Kasumi-1 (cell line): Measurements from ENCODE around the gene LPAR2.
"Not testable (repeated sequence)": the region's sequence is repeated elsewhere in the genome, so short reads cannot be mapped to it uniquely, and the experiment has no call there.

ENCODE experiments used
- DNase-seq, 2 experiments: peaks; one replicate each; lab custom pipeline; 2025; lab: John Stamatoyannopoulos, UW

The LPAR2 gene

DNA sequence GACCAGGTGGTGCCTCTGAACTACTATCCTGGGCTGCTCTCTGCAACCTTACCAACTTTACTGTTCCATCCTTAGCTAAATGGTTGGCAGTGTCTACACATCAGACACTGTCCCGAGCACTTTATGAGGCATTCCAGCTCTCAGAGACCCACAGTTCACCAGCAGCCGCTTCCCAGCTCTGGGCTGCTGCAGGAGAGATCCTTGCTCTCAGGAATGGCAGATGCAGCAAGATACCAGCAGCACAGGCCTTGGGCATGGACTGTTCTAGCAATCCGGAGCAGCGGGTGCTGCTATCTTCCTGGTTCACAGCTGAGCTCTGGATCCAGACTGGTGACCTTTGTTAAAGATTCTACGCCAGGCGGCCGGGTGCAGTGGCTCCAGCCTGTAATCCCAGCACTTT is 3.3 kb upstream of the LPAR2 start:
- DNase-seq: no peak

DNA sequence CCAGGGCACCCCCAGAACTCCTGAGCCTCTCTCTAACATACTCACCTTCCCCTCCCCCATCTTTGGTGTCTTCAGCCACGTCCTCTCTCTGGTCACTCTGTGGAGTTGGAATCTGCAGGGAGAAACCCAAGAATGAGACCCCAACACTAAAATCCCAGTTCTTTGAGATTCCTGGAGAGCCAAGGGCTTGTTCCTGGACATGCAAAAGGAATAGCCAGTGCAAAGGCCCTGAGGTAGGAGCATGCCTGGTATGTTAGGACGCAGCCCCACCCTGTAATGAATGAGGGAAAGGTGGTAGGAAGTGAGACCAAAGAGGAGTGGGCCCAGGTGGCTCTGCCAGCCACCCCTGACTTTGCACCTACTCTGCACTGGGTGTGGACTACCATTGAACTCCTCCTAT is 2.4 kb upstream of the LPAR2 start:
- DNase-seq: no peak

DNA sequence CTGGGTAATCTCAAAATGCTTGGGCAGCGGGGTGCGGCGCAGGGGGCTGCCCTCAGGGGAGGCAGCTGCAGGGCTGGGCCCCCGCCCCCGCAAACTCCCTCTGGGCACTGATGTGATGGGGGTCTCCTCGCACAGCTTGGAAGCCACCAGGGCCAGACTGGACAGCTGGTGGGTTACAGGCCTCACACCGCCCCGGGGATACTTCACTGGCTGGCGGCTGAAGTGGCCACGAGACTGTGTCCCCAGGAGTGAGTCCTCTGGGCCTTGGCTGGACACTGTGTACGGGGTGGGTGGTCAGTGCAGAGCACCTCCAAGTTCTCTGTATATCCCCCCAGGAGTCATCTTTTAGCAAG is 2.0 kb upstream of the LPAR2 start:
- no peak for DNase-seq

DNA sequence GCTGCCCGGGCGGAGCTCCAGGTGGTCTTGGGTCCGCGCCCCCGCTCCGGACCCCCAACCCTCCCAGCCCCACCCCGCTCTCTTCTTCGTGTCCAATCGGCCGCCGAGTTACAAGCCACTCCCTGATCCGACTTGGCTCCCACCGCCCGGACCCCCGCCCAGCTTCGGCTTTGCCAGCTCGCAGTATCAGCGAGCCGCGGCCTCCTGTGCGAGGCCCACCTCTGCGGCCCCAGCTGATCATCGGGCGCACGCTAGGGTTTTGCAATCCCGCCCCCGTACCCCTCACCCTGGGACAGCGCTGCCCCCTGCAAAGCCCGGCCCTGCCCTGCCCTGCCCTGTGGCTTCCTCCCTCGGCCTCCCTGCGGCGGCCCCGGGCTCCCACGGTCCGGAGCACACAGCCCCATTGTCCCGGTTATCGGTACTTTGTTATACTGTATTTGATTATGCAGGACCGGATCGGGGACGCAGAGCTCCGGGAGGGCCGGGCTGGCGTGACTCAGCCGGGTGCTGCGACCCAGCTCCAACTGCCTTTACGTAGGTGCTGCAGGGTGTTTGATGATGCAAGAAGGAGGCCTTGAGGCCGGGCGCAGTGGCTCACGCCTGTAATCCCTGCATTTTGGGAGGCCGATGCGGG is 598 bp upstream of the LPAR2 start:
- no peak for DNase-seq

DNA sequence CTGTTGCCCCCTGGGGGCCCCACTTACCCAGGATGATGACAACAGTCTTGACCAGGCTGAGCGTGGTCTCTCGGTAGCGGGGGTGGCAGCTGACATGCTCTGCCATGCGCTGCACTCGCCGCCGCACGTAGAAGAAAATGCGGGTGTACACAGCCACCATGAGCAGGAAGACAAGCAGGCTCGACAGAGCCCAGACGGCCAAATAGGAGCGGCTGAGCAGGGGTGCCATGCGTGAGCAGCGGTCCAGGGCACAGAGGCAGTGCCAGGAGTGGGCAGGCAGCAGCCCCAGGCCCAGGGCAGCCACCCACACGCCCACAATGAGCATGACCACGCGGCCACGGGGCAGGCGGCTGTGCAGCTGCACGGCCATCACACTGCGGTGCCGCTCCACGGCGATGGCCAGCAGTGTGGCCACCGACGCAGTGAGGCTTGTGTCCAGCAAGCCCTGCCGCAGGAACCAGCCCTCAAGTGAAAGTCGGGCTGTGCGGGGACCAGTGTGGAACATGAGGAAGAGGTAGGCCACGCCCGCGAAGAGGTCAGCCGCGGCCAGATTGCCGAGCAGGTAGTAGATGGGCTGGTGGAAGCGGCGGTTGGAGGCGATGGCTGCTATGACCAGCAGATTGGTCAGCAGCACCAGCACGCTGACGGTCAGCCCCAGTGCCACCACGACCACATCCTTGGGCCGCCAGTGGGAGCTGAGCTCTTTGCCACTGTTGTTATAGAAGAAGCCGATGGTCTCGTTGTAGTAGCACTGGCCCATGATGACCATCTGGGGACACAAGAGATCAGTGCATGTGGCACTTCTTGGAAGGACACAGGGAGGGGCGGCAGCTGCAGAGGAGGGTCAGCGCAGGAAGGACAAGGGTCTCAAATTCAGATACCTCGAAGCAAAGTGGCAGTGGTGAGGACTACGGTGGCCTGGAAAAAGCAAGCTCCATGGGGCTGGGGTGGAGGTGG is 1.2 kb downstream of the LPAR2 start:
- DNase-seq: no peak

DNA sequence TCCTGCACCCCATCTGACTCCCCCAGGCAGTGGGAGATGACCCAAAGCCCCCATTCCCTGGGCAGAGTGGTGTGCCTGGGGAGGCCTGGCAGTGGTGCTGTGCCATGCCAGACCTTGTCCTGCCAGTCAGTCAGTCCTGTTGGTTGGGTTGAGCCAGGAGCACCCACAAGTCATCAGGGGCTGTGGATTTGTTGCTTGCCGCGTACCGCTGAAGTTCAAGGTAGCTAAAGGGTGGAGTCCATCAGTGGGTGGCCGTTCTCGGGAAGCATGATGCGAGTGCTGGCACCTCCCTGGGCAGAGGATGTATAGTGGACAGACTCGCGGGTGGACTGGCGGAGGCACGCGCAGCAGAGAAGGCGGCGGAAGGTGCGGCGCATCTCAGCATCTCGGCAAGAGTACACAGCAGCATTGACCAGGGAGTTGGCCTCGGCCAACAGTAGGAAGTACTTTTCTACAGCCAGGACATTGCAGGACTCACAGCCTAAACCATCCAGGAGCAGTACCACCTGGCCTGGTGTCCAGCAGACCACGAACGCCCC is 3.9 kb downstream of the LPAR2 start:
- DNase-seq: no peak

DNA sequence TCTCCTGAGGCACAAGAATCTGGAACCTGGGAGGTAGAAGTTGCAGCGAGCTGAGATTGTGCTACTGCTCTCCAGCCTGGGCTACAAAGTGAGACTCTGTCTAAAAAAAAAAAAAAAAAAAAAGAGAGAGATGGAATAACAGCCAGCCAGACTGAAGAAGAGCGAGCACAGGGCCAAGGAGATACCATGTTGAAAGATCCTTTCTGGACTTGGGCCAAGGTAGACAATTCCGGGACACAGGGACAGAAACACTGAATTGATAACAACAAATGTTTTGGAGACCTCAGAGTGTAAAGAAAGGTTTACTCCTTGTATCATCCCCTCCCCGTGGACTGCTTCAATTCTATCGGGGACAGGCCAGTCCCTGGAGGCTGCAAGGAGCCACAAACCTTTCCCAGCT is 4.6 kb downstream of the LPAR2 start:
- no peak for DNase-seq

DNA sequence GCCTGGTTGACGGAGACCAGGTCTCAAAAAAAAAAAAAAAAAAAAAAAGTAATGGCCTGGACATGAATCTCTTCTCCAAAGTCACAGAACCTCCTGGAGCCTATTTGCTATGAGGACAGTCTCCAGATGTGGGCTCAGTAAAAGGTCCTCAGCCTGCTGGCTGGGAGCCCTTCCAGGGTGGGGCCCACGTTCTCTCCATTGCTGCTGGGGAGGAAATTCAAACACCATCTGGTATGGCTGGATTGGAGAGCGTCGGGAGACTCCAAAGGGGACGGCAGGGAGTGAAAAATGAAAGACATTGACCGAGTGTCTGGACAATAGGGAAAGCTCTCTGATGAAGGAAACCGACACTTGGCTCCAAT is 8.2 kb downstream of the LPAR2 start:
- DNase-seq: no peak

DNA sequence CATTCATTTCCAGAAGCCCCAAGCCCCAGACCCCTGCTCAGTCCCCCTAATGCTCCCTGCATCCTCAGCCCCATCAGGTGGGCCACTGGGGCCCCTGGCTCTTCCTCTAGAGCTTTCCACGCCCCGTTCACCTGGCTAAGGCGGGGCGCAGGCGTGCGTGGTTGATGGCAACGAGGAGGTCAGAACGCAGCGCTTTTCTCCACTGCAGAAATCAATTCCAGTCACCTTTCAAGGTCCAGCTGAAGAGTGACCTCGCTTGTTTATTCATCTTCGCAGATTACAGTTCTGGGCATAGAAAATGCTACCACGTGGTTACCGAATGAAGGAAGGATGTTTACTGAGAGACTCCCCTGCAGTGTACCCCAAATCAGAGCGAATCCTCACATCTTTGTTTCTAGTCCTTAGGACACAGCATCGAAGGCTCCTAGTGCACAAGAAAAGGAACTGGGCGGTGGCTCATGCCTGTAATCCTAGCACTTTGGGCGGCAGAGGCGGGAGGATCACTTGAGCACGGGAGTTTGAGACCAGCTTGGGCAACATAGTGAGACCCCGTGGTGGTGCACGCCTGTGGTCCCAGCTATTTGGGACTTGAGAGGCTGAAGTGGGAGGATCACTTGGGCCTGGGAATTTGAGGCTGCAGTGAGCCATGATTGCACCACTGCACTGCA is 8.7 kb downstream of the LPAR2 start:
- DNase-seq: no peak

DNA sequence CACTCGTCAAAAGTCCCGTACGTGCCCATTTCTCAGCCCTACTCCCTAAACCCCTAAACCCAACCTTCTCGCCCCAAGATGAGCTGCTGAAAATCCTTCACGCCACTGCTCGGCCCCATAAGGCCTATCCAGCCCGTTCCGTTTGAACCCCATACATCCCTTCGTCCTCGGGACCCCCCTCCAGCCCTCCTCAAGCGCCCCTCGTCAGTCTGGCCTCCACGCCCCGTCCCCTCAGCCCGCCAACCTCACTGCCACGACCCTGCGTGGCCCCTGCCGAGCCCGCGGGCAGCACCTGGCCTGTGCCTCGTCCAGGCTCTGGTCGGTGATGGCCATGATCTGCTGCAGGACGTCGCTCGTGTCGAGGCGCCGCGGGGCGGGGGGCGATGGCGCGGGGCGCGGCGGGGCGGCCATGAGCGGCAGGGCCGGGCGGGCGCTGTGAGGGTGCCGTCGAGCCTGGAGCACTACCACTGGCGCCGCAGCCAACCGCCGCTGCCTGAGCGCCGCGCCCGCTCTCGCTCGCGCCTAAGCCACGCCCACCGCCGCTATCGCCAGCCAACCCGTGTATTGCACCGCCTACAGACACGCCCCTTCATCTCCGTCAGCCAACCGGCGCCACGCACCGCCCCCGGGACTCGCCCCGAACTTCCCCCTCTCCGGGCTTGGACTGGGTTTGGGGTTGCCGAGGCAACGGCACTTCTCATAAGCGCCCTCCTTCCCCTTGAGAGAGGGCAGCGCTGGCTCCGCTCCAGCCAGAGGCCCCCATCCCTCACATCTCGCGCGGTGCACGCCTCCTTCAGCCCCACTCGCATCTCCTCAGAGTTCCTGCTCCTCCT is 9.6 kb downstream of the LPAR2 start, which contains the start of gene PBX4:
Gene PBX4 (minus strand): TSS at position 469 of the 833 bp plus-strand sequence. CDS start 58 bp downstream, at position 411.
- peak; percentile 98 for DNase-seq

DNA sequence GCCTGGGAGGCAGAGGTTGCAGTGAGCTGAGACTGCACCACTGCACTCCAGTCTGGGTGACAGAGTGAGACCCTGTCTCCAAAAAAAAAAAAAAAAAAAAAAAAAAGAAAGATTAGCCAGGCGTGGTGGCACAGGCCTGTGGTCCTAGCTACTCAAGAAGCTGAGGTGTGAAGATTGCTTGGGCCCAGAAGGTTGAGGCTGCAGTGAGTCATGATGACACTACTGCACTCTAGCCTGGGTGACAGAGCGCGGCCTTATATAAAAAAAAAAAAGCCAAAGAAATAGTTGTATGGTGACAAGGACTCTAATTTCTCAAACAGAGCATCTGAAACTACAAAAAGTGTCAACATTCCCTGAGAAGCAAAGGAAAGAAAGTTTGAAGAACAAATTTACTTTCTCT is 12.9 kb downstream of the LPAR2 start:
- no peak for DNase-seq

DNA sequence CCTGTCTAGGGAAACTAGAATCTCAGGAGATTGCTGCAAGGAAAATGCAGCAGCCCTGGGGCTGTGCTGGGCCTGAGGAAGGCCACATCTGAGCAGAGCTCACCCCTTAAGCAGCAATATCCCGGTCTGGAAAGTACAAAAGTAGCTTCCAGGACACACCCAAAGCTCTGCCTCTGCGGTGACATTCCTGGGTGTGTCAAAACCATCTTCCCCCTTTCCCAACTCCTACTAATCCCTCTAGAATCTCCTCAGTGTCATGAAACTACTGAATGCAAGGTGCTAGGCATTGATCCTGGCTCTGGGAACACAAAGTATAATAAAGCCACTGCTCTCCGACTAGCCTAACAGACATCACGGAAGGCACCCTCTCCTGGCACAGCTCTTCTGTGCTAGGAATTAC is 14.5 kb downstream of the LPAR2 start:
- DNase-seq: no peak

DNA sequence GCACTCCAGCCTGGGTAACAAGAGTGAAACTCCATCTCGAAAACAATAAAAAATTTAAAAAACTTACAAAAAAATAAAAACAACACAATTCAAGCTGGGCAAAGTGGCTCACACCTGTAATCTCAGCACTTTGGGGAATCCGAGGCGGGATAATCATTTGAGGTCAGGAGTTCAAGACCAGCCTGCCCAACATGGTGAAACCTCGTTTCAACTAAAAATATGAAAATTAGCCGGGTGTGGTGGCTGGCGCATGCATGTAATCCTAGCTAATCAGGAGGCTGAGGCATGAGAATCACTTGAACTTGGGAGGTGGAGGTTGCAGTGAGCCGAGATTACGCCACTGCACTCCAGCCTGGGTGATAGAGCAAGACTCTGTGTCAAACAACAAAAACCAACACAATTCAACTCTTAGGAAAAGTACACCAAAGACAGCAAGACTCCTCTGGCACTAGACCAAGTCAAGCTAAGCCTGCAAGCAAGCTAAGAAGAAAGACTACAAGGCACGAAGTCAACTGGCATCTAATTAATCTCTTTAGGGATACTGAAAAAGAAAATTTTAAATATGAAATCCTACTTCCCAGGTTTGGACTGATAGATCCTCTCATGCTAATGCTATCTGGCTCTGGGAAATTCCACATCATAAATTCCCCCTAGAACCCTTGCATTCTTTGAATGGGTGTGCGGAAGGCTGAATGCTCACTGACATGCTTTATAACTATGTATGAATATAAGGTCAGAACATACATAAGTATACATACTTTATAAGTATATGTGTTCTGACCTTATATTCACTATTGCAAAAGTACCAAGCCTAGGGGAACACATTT is 17.4 kb downstream of the LPAR2 start:
- no peak for DNase-seq

DNA sequence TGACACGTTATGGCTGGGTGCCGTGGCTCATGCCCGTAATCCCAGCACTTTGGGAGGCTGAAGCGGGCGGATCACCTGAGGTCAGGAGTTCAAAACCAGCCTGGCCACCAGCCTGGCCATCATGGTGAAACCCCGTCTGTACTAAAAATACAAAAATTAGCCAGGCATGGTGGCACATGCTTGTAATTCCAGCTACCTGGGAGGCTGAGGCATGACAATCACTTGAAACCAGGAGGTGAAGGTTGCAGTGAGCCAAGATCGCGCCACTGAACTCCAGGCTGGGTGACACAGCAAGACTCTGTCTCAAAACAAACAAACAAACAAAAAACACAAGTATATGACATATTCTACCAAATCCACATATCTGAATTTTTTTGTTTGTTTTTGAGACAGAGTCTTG is 21.3 kb downstream of the LPAR2 start:
- DNase-seq: not testable (repeated sequence)

DNA sequence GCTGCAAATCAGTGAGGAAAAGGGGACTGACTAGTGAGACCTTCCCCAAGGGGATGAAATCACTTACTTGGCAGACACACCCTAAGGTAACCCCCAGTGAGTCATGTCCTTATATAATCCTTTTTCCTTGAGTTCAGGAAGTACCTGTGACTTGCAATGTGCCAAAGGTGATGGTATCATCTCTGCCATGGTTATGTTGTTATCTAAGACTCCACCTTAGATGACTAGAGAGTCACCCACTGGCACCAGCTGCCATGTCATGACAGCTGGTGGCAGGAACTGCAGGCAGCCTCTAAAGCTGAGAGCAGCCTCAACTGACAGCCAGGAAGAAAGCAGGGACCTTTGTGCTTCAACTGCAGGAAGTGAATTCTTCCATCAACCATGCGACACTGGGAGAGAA is 22.0 kb downstream of the LPAR2 start:
- DNase-seq: no peak

DNA sequence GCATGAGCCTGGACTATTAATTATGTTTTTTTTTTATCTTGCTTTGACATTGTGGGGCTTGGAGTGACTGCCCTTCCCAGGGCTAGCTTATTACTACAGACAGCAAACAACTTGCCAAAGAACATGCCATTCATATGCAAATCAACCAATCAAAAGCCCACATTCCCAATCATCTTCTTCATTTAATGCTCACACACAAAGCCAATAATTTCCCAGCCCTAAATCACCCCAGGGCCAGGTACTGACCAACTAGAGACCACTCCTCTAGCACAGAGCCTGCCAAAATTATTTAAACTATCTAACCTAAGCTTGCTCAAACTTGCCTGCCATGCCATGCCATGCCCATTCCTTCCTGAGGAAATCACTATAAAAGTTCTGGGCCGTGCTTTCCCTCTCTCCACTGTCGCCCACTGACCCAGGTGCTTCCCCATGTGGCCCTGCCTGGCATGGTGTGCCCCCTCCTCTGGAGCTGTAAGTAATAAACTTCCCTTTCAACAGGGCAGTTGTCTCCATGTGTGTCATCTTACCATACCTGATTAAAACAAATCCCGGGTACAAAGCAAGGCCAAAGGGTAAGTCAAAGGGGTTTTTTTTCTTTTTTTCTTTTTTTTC is 25.2 kb downstream of the LPAR2 start:
- DNase-seq: no peak

DNA sequence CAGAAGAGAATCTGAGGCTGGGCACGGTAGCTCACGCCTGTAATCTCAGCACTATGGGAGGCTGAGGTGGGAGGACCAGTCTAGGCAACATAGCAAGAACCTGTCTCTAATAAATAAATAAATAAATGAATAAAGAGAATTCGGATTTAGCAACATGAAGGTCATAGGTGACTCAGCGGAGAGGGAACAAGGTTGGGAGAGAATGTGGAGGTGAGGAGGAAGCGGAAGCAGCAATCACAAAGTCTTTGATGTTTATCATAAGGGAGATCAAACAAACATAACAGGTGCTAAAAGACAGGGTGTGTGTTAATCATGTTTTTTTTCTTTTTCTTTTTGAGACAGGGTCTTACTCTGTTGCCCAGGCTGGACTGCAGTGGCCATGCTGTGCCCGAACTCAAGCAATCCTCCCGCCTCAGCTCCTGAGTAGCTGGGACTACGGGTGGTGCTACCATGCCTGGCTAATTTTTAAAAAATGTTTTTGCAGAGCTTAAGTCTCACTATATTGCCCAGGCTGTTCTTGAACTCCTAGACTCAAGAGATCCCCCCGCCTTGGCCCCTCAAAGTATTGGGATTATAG is 25.8 kb downstream of the LPAR2 start:
- DNase-seq: no peak

DNA sequence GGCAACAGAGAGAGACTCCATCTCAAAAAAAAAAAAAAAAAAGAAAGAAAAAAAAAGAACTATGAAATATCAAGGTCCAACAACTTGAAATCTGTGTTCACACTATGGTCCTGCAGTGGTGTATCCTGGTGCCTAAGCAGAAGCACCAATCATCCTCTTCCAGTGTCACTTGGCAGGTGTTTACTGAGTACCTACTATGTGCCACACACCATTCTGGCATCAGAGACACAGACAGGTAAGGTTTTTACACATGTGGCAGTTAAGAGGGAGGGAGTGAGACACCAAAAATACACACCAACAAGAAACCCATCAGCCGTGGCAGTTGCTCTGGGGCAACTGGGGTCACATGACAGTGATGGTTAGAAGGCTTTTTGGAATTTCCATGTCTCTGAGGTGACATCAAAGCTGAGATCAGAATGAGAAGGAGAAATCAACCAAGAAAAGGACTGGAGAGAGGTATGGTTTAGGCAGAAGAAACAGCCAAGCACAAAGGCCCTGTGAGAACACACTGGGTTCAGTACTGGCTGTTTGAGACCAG is 27.2 kb downstream of the LPAR2 start:
- DNase-seq: no peak

DNA sequence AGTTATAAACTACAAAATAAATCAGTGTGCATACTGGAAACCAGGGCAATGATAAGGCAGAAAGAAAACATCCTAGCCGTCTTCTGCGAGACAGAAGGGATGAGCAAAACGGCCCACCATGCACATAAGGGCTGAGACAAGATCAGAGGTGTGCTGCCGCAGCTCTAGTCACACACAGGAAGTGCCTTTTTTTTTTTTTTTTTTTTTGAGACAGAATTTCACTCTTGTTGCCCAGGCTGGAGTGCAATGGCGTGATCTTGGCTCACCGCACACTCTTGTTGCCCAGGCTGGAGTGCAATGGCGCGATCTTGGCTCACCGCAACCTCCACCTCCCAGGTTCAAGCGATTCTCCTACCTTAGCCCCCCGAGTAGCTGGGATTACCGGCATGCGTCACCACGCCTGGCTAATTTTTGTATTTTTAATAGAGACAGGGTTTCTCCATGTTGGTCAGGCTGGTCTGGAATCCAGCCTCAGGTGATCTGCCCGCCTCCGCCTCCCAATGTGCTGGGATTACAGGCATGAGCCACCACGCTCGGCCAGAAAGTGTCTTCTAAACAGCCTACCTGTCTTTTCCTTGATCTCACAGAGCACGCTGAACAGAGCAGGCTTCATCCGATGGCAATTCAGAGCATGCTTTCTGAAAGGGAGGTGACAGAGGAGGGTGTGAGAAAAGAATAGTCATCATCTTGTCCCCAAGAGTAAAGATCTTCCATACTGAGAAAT is 29.1 kb downstream of the LPAR2 start:
- not testable (repeated sequence) for DNase-seq
